Mucosa of descending colon (tissue), 3 donors: Measurements from ENCODE around the gene SYVN1. TPM values are rescaled to one million over a fixed set of nuclear protein-coding genes. Genes with fewer than 3 reads are reported as not detected.

Experiments
- ATAC-seq: fragments of 200-7000 bp; cut with Tn5 transposase; one replicate; pipeline ENCODE4 v1.9.1; 2020; ENCODE audit warnings: mild to moderate bottlenecking, moderate library complexity
- DNase-seq, 3 donors: peaks; one replicate each; pipeline ENCODE4 v3.0.0-alpha.2; 2020
- H3K36me3 ChIP-seq: fragments of 200-600 bp; one replicate; pipeline ENCODE4 v1.8.0; 2021; ENCODE audit warnings: low read depth, mild to moderate bottlenecking
- H3K4me1 ChIP-seq: fragments of 200-600 bp; one replicate; pipeline ENCODE4 v1.8.0; 2021; ENCODE audit warnings: low read depth, mild to moderate bottlenecking
- H3K4me3 ChIP-seq: fragments of 200-600 bp; one replicate; pipeline ENCODE4 v1.8.0; 2021; ENCODE audit warnings: mild to moderate bottlenecking
- H3K9me3 ChIP-seq: fragments of 200-600 bp; one replicate; pipeline ENCODE4 v1.8.0; 2021; ENCODE audit warnings: mild to moderate bottlenecking
- CTCF ChIP-seq: fragments of 200-600 bp; IDR thresholded peaks from one replicate; pipeline ENCODE4 v1.8.0; 2022; ENCODE audit warnings: antibody characterized with exemption, mild to moderate bottlenecking
- intact Hi-C, 2 donors: fragments of 100-400 bp; cut with DNase I in 1 of 2; cut with micrococcal nuclease in 1 of 2; formaldehyde crosslinking; loops; one replicate each; pipeline versions ENCODE4 v1.11.0 to v1.11.1; 2022; cut with DNase I, micrococcal nuclease
- total RNA-seq, 3 donors: library from RNA; stranded (reverse); fragmentation: NEBNext Ultra II Directional in 2 of 3; extraction: Animal tissue kit (Norgen Biotek cat#: 25700) in 2 of 3; gene quantifications; one replicate each; pipeline versions ENCODE4 v1.2.1 to v1.2.4, GENCODE V29; 2021 to 2023
- donor health status: DM: no; HTN: no; CAD: no; lungs with moderate emphysema.
- donor health status: DM: no; HTN: no; CAD: no.
- donor health status: DM: no; HTN: yes; CAD: no.

The SYVN1 gene
- total RNA-seq, 3 donors from 2014 or later: 59.7 to 62.2 (median 60.3) TPM

- intact Hi-C loops: no loop called here
- H3K4me3 ChIP-seq: peak overlapping the region; percentile 11
- peaks cover 27% of the 10 kb centered on the region for H3K4me1 ChIP-seq
- TF ChIP-seq CTCF: no peak
- ATAC-seq (no peak), DNase-seq (no peak)
- peaks cover 5% of the 10 kb centered on the region for H3K36me3 ChIP-seq
- H3K9me3 ChIP-seq: no peaks in the 10 kb centered on the region
These were observed 23.1 kb downstream of the SYVN1 start for GRCh38 chr11:65111159-65111743.

- DNase-seq (peak; percentile 87 to 95 (median 93)), ATAC-seq (peak; percentile 65)
- Histone ChIP-seq H3K4me1 (peaks cover 23% of the 10 kb centered on the region), H3K4me3 (no peak overlapping the region), H3K9me3 (no peaks in the 10 kb centered on the region), H3K36me3 (peaks cover 5% of the 10 kb centered on the region)
- intact Hi-C loops: no loop called here
- peak; percentile 100 for TF ChIP-seq CTCF
These were observed 23.9 kb downstream of the SYVN1 start for GRCh38 chr11:65110354-65110861.

- intact Hi-C loops: no loop called here
- TF ChIP-seq CTCF: no peak
- no peak for ATAC-seq
- H3K4me3 ChIP-seq: no peak overlapping the region
- H3K9me3 ChIP-seq: no peaks in the 10 kb centered on the region
- H3K4me1 ChIP-seq: peaks cover 23% of the 10 kb centered on the region
- H3K36me3 ChIP-seq: peaks cover 5% of the 10 kb centered on the region
- DNase-seq: peak in 1 of 3 donors; percentile 65
These were observed 24.8 kb downstream of the SYVN1 start for GRCh38 chr11:65109231-65110198.

GRCh38 chr11:65108469-65109123 lies 25.7 kb downstream of the SYVN1 start:
- no peaks in the 10 kb centered on the region for H3K9me3 ChIP-seq
- no peak for TF ChIP-seq CTCF
- DNase-seq (no peak), ATAC-seq (no peak)
- H3K36me3 ChIP-seq: peaks cover 5% of the 10 kb centered on the region
- peaks cover 22% of the 10 kb centered on the region for H3K4me1 ChIP-seq
- intact Hi-C loops: no loop called here
- H3K4me3 ChIP-seq: no peak overlapping the region

- intact Hi-C loops: no loop called here
- Histone ChIP-seq H3K4me3 (no peak overlapping the region), H3K9me3 (no peaks in the 10 kb centered on the region), H3K36me3 (peaks cover 5% of the 10 kb centered on the region), H3K4me1 (peaks cover 15% of the 10 kb centered on the region)
- ATAC-seq (no peak), DNase-seq (no peak)
- TF ChIP-seq CTCF: no peak
These were observed 26.4 kb downstream of the SYVN1 start for GRCh38 chr11:65107751-65108468.
